ENCODE measurements around the gene NDUFS8.

NDUFS8 gene

GRCh38 chr11:68016904-68017817 is 13.3 kb upstream of the NDUFS8 start:
- peak; percentile 24 to 45 for DNase-seq
- TF ChIP-seq GATA1 (IDR thresholded peaks at IDR 0.05; ENCODE audit: low read depth, low read length) (no peak), POLR2A (IDR thresholded peaks at IDR 0.05; ENCODE audit: low read length) (peak; percentile 37)

- TF ChIP-seq GATA1 (IDR thresholded peaks at IDR 0.05; ENCODE audit: low read depth, low read length), result no peak
- no peak for TF ChIP-seq POLR2A (IDR thresholded peaks at IDR 0.05; ENCODE audit: low read length)
- DNase-seq, result no peak
Observed at GRCh38 chr11:68017980-68018729, 12.3 kb upstream of the NDUFS8 start.

GRCh38 chr11:68018730-68019190 is 11.7 kb upstream of the NDUFS8 start:
- no peak for DNase-seq
- no peak for TF ChIP-seq POLR2A (IDR thresholded peaks at IDR 0.05; ENCODE audit: low read length)
- TF ChIP-seq GATA1 (IDR thresholded peaks at IDR 0.05; ENCODE audit: low read depth, low read length), result no peak

GRCh38 chr11:68019486-68019885 is 11.0 kb upstream of the NDUFS8 start:
- TF ChIP-seq GATA1 (IDR thresholded peaks at IDR 0.05; ENCODE audit: low read depth, low read length), result no peak
- peak; percentile 4 for TF ChIP-seq POLR2A (IDR thresholded peaks at IDR 0.05; ENCODE audit: low read length)
- no peak for DNase-seq

GRCh38 chr11:68020575-68020974 is 9.9 kb upstream of the NDUFS8 start:
- DNase-seq, result peak; percentile 44 to 49
- TF ChIP-seq POLR2A (IDR thresholded peaks at IDR 0.05; ENCODE audit: low read length), result no peak
- TF ChIP-seq GATA1 (IDR thresholded peaks at IDR 0.05; ENCODE audit: low read depth, low read length), result no peak

GRCh38 chr11:68021167-68021787 is 9.2 kb upstream of the NDUFS8 start:
- TF ChIP-seq POLR2A (IDR thresholded peaks at IDR 0.05; ENCODE audit: low read length), result no peak
- TF ChIP-seq GATA1 (IDR thresholded peaks at IDR 0.05; ENCODE audit: low read depth, low read length), result no peak
- DNase-seq, result no peak

- no peak for DNase-seq
- no peak for TF ChIP-seq POLR2A (IDR thresholded peaks at IDR 0.05; ENCODE audit: low read length)
- TF ChIP-seq GATA1 (IDR thresholded peaks at IDR 0.05; ENCODE audit: low read depth, low read length), result no peak
Observed at GRCh38 chr11:68022531-68022930, 8.0 kb upstream of the NDUFS8 start.

GRCh38 chr11:68024508-68024907 is 6.0 kb upstream of the NDUFS8 start:
- no peak for DNase-seq
- no peak for TF ChIP-seq GATA1 (IDR thresholded peaks at IDR 0.05; ENCODE audit: low read depth, low read length)
- no peak for TF ChIP-seq POLR2A (IDR thresholded peaks at IDR 0.05; ENCODE audit: low read length)

GRCh38 chr11:68025047-68025446 is 5.4 kb upstream of the NDUFS8 start:
- DNase-seq, result peak; percentile 26 to 33
- TF ChIP-seq POLR2A (IDR thresholded peaks at IDR 0.05; ENCODE audit: low read length) (no peak), GATA1 (IDR thresholded peaks at IDR 0.05; ENCODE audit: low read depth, low read length) (no peak)

GRCh38 chr11:68026391-68027105 is 3.9 kb upstream of the NDUFS8 start:
- TF ChIP-seq POLR2A (IDR thresholded peaks at IDR 0.05; ENCODE audit: low read length), result no peak
- TF ChIP-seq GATA1 (IDR thresholded peaks at IDR 0.05; ENCODE audit: low read depth, low read length), result no peak
- DNase-seq, result no peak

- TF ChIP-seq GATA1 (IDR thresholded peaks at IDR 0.05; ENCODE audit: low read depth, low read length) (no peak), POLR2A (IDR thresholded peaks at IDR 0.05; ENCODE audit: low read length) (no peak)
- DNase-seq, result no peak
Observed at GRCh38 chr11:68027667-68028066, 2.8 kb upstream of the NDUFS8 start.

GRCh38 chr11:68028802-68029545 is 1.5 kb upstream of the NDUFS8 start:
- no peak for DNase-seq
- TF ChIP-seq GATA1 (IDR thresholded peaks at IDR 0.05; ENCODE audit: low read depth, low read length) (no peak), POLR2A (IDR thresholded peaks at IDR 0.05; ENCODE audit: low read length) (no peak)

- TF ChIP-seq POLR2A (IDR thresholded peaks at IDR 0.05; ENCODE audit: low read length) (no peak), GATA1 (IDR thresholded peaks at IDR 0.05; ENCODE audit: low read depth, low read length) (no peak)
- DNase-seq, result peak; percentile 79 to 83
Observed at GRCh38 chr11:68031144-68031464, 623 bp downstream of the NDUFS8 start.

Data from erythroblast (primary cell).